ENCODE data around the gene SPRR2A.

DNA sequence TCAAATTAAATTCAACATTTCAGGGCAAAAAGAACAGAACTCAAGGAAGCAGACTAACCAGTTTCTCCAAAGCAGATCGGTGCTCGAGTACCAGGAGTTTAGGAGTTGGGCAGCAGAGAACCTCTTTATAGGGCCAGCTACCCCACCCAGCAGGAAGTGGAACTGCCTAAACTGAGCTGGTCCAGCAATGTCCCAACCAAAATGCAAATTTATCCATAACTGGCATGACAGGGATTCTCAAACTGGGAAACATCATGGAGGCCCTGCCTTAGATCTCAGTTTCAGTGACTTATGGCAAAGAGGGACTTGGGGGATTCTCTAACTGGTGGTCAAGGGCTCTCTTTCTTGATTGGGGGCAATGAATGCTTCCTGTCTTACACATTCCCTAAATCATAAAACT, 14.2 kb upstream of the SPRR2A start, which contains the start of gene SPRR2B:
- TF ChIP-seq, protein P1, sequence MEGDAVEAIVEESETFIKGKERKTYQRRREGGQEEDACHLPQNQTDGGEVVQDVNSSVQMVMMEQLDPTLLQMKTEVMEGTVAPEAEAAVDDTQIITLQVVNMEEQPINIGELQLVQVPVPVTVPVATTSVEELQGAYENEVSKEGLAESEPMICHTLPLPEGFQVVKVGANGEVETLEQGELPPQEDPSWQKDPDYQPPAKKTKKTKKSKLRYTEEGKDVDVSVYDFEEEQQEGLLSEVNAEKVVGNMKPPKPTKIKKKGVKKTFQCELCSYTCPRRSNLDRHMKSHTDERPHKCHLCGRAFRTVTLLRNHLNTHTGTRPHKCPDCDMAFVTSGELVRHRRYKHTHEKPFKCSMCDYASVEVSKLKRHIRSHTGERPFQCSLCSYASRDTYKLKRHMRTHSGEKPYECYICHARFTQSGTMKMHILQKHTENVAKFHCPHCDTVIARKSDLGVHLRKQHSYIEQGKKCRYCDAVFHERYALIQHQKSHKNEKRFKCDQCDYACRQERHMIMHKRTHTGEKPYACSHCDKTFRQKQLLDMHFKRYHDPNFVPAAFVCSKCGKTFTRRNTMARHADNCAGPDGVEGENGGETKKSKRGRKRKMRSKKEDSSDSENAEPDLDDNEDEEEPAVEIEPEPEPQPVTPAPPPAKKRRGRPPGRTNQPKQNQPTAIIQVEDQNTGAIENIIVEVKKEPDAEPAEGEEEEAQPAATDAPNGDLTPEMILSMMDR (IDR thresholded peaks at IDR 0.05), result no peak
- no peak for TF ChIP-seq POLR2A (IDR thresholded peaks at IDR 0.05)
